Stimulated activated effector memory CD8-positive, alpha-beta T cell treated with anti-CD3 and anti-CD28 coated beads, Interleukin-12 subunit alpha, Interleukin-12 subunit beta, amount 100 ng/mL, for 72 hours (primary cell): ENCODE data around the gene ZNF726.
A peak's percentile ranks its signal among the peaks of the same experiment; 100 is the strongest.
"Not testable (repeated sequence)": the region's sequence is repeated elsewhere in the genome, so short reads cannot be mapped to it uniquely, and the experiment has no call there.

Experiments used
- ATAC-seq: fragments of 150-1000 bp; cut with Tn5 transposase; 2 replicates; pipeline ENCODE4 v1.10.0; 2021
- DNase-seq, 2 donors: peaks; one replicate each; pipeline ENCODE4 v3.0.0; 2021 to 2022; ENCODE audit warnings: low spot score in 2 of 2
- H3K27ac Mint-ChIP-seq: one replicate; pipeline ENCODE4 v1.8.0; 2022; ENCODE audit warnings: mild to moderate bottlenecking, mixed read lengths
- H3K36me3 Mint-ChIP-seq: one replicate; pipeline ENCODE4 v1.8.0; 2022; ENCODE audit warnings: mild to moderate bottlenecking, mixed read lengths
- H3K4me1 Mint-ChIP-seq: one replicate; pipeline ENCODE4 v1.8.0; 2022; ENCODE audit warnings: mixed read lengths
- H3K4me3 Mint-ChIP-seq: one replicate; pipeline ENCODE4 v1.8.0; 2022; ENCODE audit warnings: mild to moderate bottlenecking, mixed read lengths
- H3K9me3 Mint-ChIP-seq: one replicate; pipeline ENCODE4 v1.8.0; 2022; ENCODE audit warnings: mixed read lengths

The ZNF726 gene

GRCh38 chr19:23909222-23909621, 5.5 kb upstream of the ZNF726 start:
- Mint-ChIP-seq H3K9me3 (peaks cover 8% of the 10 kb centered on the region), H3K4me1 (no peaks in the 10 kb centered on the region), H3K36me3 (no peaks in the 10 kb centered on the region), H3K4me3 (no peak overlapping the region), H3K27ac (no peak overlapping the region)
- no peak for ATAC-seq
- DNase-seq = no peak

- Mint-ChIP-seq H3K4me3 (peak overlapping the region; percentile 87), H3K27ac (no peak overlapping the region), H3K36me3 (peaks cover 31% of the 10 kb centered on the region), H3K4me1 (no peaks in the 10 kb centered on the region), H3K9me3 (no peaks in the 10 kb centered on the region)
- no peak for ATAC-seq
- DNase-seq = no peak
These were observed 755 bp upstream of the ZNF726 start for GRCh38 chr19:23913931-23914330.

- DNase-seq (no peak), ATAC-seq (no peak)
- Mint-ChIP-seq H3K36me3 (peaks cover 61% of the 10 kb centered on the region), H3K4me3 (no peak overlapping the region), H3K4me1 (no peaks in the 10 kb centered on the region), H3K27ac (no peak overlapping the region), H3K9me3 (no peaks in the 10 kb centered on the region)
These were observed 2.3 kb downstream of the ZNF726 start for GRCh38 chr19:23916991-23917390.

- no peak for DNase-seq
- Mint-ChIP-seq H3K9me3 (no peaks in the 10 kb centered on the region), H3K4me1 (no peaks in the 10 kb centered on the region), H3K27ac (peak overlapping the region; percentile 41), H3K36me3 (peaks cover 68% of the 10 kb centered on the region), H3K4me3 (no peak overlapping the region)
- no peak for ATAC-seq
These were observed 3.2 kb downstream of the ZNF726 start for GRCh38 chr19:23917856-23918255.

- H3K4me1 Mint-ChIP-seq = no peaks in the 10 kb centered on the region
- no peak overlapping the region for H3K4me3 Mint-ChIP-seq
- no peak for ATAC-seq
- no peak overlapping the region for H3K27ac Mint-ChIP-seq
- peaks cover 6% of the 10 kb centered on the region for H3K9me3 Mint-ChIP-seq
- H3K36me3 Mint-ChIP-seq = peaks cover 56% of the 10 kb centered on the region
- DNase-seq = no peak
These were observed 10.6 kb downstream of the ZNF726 start for GRCh38 chr19:23925285-23925684.

- ATAC-seq (no peak), DNase-seq (no peak)
- no peak overlapping the region for H3K4me3 Mint-ChIP-seq
- peaks cover 10% of the 10 kb centered on the region for H3K36me3 Mint-ChIP-seq
- no peak overlapping the region for H3K27ac Mint-ChIP-seq
- no peaks in the 10 kb centered on the region for H3K4me1 Mint-ChIP-seq
- peaks cover 25% of the 10 kb centered on the region for H3K9me3 Mint-ChIP-seq
These were observed 18.2 kb downstream of the ZNF726 start for GRCh38 chr19:23932878-23933277.

- not testable (repeated sequence) for ATAC-seq, DNase-seq, H3K4me1 Mint-ChIP-seq, H3K4me3 Mint-ChIP-seq, H3K36me3 Mint-ChIP-seq, H3K27ac Mint-ChIP-seq
- H3K9me3 Mint-ChIP-seq = peaks cover 27% of the 10 kb centered on the region
These were observed 22.3 kb downstream of the ZNF726 start for GRCh38 chr19:23937031-23937430.

GRCh38 chr19:23943411-23943810, 28.7 kb downstream of the ZNF726 start:
- DNase-seq (no peak), ATAC-seq (no peak)
- no peaks in the 10 kb centered on the region for H3K36me3 Mint-ChIP-seq
- H3K4me1 Mint-ChIP-seq = peaks cover 19% of the 10 kb centered on the region
- no peak overlapping the region for H3K27ac Mint-ChIP-seq
- peaks cover 20% of the 10 kb centered on the region for H3K9me3 Mint-ChIP-seq
- no peak overlapping the region for H3K4me3 Mint-ChIP-seq

GRCh38 chr19:23946569-23946968, 31.9 kb downstream of the ZNF726 start:
- no peak overlapping the region for H3K4me3 Mint-ChIP-seq
- H3K9me3 Mint-ChIP-seq = peaks cover 16% of the 10 kb centered on the region
- no peaks in the 10 kb centered on the region for H3K36me3 Mint-ChIP-seq
- DNase-seq (no peak), ATAC-seq (no peak)
- no peak overlapping the region for H3K27ac Mint-ChIP-seq
- H3K4me1 Mint-ChIP-seq = peaks cover 19% of the 10 kb centered on the region

- Mint-ChIP-seq H3K9me3 (peaks cover 12% of the 10 kb centered on the region), H3K27ac (no peak overlapping the region), H3K4me3 (no peak overlapping the region), H3K36me3 (no peaks in the 10 kb centered on the region), H3K4me1 (peaks cover 19% of the 10 kb centered on the region)
- DNase-seq (no peak), ATAC-seq (no peak)
These were observed 34.9 kb downstream of the ZNF726 start for GRCh38 chr19:23949611-23950010.

GRCh38 chr19:23956051-23956450, 41.4 kb downstream of the ZNF726 start:
- Mint-ChIP-seq H3K9me3 (no peaks in the 10 kb centered on the region), H3K4me1 (no peaks in the 10 kb centered on the region), H3K4me3 (no peak overlapping the region), H3K36me3 (no peaks in the 10 kb centered on the region), H3K27ac (no peak overlapping the region)
- ATAC-seq (no peak), DNase-seq (no peak)

- Mint-ChIP-seq H3K4me3 (no peak overlapping the region), H3K4me1 (no peaks in the 10 kb centered on the region), H3K27ac (no peak overlapping the region), H3K9me3 (peaks cover 2% of the 10 kb centered on the region), H3K36me3 (no peaks in the 10 kb centered on the region)
- ATAC-seq (no peak), DNase-seq (no peak)
These were observed 43.1 kb downstream of the ZNF726 start for GRCh38 chr19:23957660-23958281.

GRCh38 chr19:23963396-23963795, 48.7 kb downstream of the ZNF726 start:
- not testable (repeated sequence) for ATAC-seq, DNase-seq, H3K4me1 Mint-ChIP-seq, H3K27ac Mint-ChIP-seq, H3K36me3 Mint-ChIP-seq, H3K4me3 Mint-ChIP-seq, H3K9me3 Mint-ChIP-seq

GRCh38 chr19:23963881-23964280, 49.2 kb downstream of the ZNF726 start:
- H3K4me1 Mint-ChIP-seq, H3K4me3 Mint-ChIP-seq, H3K27ac Mint-ChIP-seq, ATAC-seq, H3K36me3 Mint-ChIP-seq, DNase-seq, H3K9me3 Mint-ChIP-seq: not testable (repeated sequence)

GRCh38 chr19:23964334-23964733, 49.6 kb downstream of the ZNF726 start:
- H3K4me3 Mint-ChIP-seq, DNase-seq, ATAC-seq, H3K27ac Mint-ChIP-seq, H3K36me3 Mint-ChIP-seq, H3K4me1 Mint-ChIP-seq, H3K9me3 Mint-ChIP-seq: not testable (repeated sequence)

- Mint-ChIP-seq H3K4me1 (no peaks in the 10 kb centered on the region), H3K36me3 (no peaks in the 10 kb centered on the region), H3K9me3 (no peaks in the 10 kb centered on the region), H3K4me3 (no peak overlapping the region), H3K27ac (no peak overlapping the region)
- no peak for DNase-seq
- no peak for ATAC-seq
These were observed 54.9 kb downstream of the ZNF726 start for GRCh38 chr19:23969630-23970029.

GRCh38 chr19:23971598-23971997, 56.9 kb downstream of the ZNF726 start:
- Mint-ChIP-seq H3K27ac (no peak overlapping the region), H3K4me3 (no peak overlapping the region), H3K9me3 (no peaks in the 10 kb centered on the region), H3K4me1 (no peaks in the 10 kb centered on the region), H3K36me3 (no peaks in the 10 kb centered on the region)
- no peak for ATAC-seq
- DNase-seq = no peak
